MG63 (cell line): ENCODE data around the gene CMTM8. TPM values are rescaled to one million over a fixed set of nuclear protein-coding genes. Genes with fewer than 3 reads are reported as not detected.

ENCODE experiments used
- DNase-seq: peaks from one replicate; pipeline ENCODE4 v3.0.0-alpha.2; 2020
- H3K27me3 ChIP-seq: fragments of 250-450 bp; sonication (Bioruptor Pico); 2 replicates; pipeline ENCODE4 v1.5.1; 2020; ENCODE audit warnings: mild to moderate bottlenecking, moderate library complexity
- H3K36me3 ChIP-seq: fragments of 250-450 bp; sonication (Bioruptor Pico); 2 replicates; pipeline ENCODE4 v1.5.1; 2020; ENCODE audit warnings: mild to moderate bottlenecking, moderate library complexity
- H3K4me3 ChIP-seq: fragments of 250-450 bp; sonication (Bioruptor Pico); 2 replicates; pipeline ENCODE4 v1.5.1; 2020; ENCODE audit warnings: mild to moderate bottlenecking, moderate library complexity
- H3K9me3 ChIP-seq: fragments of 250-450 bp; sonication (Bioruptor Pico); 2 replicates; pipeline ENCODE4 v1.5.1; 2020; ENCODE audit warnings: mild to moderate bottlenecking, moderate library complexity
- total RNA-seq: library from RNA; depleted of rRNA; stranded (reverse); fragments of >200 nt; shearing (Covaris generic); gene quantifications from 2 replicates; pipeline ENCODE4 v1.2.3, GENCODE V29; 2014; ENCODE audit warnings: low replicate concordance

The CMTM8 gene
- total RNA-seq, 1 experiment from 2014 or later, result not detected

DNA sequence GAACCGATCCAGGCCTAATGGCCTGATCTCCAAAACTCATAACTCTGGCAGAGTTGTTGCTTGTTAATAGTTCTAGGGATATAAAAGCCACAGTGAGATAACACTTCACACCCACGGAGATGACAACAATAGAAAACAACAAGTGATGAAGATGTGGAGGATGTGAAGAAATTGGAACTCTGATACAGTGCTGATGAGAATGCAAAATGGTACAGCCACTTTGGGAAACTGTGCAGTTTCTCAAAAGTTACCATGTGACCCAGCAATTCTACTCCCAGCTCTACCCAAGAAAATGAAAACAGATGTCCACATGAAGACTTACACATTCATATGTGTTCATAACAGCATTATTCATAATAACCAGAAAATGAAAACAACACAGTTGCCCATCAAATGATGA, 157.0 kb downstream of the CMTM8 start:
- H3K27me3 ChIP-seq, result no peaks in the 10 kb centered on the region
- no peaks in the 10 kb centered on the region for H3K36me3 ChIP-seq
- no peaks in the 10 kb centered on the region for H3K9me3 ChIP-seq
- H3K4me3 ChIP-seq, result no peak overlapping the region
- DNase-seq, result no peak

DNA sequence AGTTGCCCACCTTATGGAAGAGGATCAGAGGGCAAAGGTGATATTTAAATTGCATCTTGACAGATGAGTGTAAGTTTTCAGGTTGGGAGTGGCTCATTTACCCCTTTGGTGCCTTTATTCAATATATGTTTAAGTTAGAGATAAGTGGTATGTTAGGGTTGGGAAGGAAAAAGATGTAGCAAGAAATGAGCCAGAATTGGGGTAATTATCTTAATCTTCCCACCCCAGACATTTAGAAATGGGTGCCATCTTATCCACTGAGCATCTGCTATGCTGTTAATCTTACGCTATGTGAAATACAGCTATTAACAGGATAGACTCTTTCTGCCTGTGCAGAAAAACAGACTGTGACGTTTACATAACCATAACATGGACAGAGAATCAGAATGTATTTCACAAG, 159.5 kb downstream of the CMTM8 start:
- no peaks in the 10 kb centered on the region for H3K36me3 ChIP-seq
- no peak for DNase-seq
- H3K27me3 ChIP-seq, result no peaks in the 10 kb centered on the region
- H3K4me3 ChIP-seq, result no peak overlapping the region
- H3K9me3 ChIP-seq, result no peaks in the 10 kb centered on the region

DNA sequence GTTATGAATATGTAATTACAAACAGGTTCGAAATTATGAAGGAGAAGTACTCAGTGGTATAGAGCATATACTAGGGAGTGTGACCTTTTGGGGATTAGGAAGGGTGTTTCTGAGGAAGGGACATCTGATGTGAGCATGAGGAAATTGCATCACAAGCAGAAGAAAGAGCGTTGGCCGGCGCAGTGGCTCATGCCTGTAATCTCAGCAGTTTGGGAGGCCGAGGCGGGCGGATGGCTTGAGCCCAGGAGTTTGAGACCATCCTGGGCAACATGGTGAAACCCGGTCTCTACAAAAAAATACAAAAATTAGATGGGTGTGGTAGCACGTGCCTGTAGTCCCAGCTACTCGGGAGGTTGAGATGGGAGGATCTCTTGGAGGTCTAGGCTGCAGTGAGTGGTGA, 160.1 kb downstream of the CMTM8 start:
- no peak for DNase-seq
- no peaks in the 10 kb centered on the region for H3K27me3 ChIP-seq

DNA sequence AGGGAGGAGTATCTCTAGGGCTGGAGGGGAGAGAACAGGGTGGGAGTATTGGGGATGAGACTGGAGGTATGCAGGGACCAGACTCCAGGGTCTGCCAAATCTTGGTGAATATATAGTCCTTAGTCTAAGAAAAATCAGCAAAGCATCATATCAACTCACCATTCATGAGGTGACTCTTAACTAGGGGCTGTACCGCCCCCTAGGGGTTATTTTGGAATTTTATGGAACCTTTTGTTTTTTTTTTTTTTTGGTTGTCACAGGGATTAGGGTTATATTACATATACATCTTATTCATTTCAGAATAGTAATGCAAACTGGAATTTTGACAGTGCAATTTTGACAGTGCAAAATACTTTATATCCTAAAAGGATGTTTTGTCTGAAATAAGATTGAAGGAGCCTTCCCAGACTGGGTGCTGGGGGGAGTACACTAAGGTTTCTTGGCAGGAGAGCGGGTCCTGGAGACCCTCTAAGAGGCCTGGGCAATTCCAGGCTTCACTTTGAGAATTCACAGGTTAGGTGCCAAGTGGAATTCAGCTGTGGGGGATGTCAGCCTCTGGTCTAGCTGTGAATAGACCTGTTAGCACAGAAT, 160.6 kb downstream of the CMTM8 start:
- Histone ChIP-seq H3K4me3 (no peak overlapping the region), H3K9me3 (no peaks in the 10 kb centered on the region), H3K27me3 (no peaks in the 10 kb centered on the region), H3K36me3 (no peaks in the 10 kb centered on the region)
- DNase-seq, result no peak

More for the DNA sequence above, 160.1 kb downstream of the CMTM8 start:
- Histone ChIP-seq H3K9me3 (no peaks in the 10 kb centered on the region), H3K36me3 (no peaks in the 10 kb centered on the region), H3K4me3 (no peak overlapping the region)

DNA sequence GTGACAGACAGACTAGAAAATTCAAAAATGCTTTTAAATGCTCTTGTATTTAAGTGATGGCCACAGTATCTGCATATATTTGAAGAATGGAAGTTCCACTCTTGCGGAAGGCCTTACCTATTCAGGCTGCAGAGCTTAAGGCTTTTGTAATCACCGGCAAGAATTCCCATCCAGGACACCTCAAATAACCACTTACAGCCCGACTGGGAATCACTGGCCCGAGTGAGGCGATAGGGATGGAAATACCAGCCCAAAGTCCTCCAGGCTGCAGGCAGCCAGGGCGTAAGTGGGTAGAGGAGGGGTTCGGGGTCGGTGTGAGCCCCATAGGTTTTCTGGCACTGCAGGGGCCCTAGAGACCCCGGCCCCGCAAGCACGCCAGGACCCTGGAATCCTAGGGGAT, 162.6 kb downstream of the CMTM8 start:
- DNase-seq, result no peak
- Histone ChIP-seq H3K9me3 (no peaks in the 10 kb centered on the region), H3K36me3 (no peaks in the 10 kb centered on the region), H3K27me3 (no peaks in the 10 kb centered on the region), H3K4me3 (peak overlapping the region; percentile 38)

DNA sequence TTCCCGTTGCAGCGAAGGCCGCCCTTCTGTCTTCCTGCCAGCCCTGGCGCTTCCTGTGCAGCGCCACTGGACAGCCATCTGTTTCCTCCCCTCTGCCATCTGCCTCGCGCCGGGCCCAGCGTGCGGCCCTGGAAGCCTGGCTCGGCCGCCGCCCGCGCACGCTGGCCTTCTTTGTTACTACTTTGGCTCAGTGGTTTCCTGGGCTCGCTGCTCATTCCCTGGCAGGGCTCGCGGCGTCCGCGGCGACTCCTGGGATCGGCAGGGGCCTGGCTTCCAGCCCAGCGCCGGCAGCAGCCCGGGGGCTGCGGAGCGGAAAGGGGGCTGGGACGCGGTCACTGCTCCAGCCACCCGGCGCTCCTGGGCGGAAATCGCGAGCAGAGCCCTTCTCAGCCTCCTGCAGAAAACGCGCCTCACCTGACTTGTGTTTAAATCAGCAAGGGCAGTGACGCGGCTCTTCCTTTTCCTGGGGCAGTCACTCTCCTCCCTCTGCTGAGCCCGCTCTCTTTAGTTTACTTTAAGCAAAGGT, 163.1 kb downstream of the CMTM8 start:
- H3K36me3 ChIP-seq, result no peaks in the 10 kb centered on the region
- H3K27me3 ChIP-seq, result no peaks in the 10 kb centered on the region
- no peaks in the 10 kb centered on the region for H3K9me3 ChIP-seq
- peak; percentile 80 for DNase-seq
- peak overlapping the region; percentile 38 for H3K4me3 ChIP-seq

DNA sequence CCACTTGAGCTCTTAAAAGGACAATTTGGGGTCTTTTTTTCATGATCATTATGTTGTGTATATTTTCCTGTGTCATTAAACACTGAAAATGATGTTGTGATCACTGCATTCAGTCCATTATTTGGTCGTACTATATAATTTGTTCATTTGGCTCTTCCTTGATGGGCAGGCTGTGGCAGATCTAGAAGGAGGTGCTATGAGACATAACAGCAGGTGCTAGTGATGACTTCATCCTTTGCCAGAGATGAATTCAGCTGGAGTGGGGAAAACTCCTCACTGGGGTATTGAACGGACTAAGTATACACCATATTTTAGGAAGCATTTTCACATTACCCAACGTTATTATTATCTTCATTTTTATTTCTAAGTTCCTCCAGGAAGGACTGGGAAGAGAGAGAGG, 165.2 kb downstream of the CMTM8 start:
- DNase-seq, result no peak
- Histone ChIP-seq H3K27me3 (no peaks in the 10 kb centered on the region), H3K36me3 (no peaks in the 10 kb centered on the region), H3K4me3 (no peak overlapping the region), H3K9me3 (no peaks in the 10 kb centered on the region)

DNA sequence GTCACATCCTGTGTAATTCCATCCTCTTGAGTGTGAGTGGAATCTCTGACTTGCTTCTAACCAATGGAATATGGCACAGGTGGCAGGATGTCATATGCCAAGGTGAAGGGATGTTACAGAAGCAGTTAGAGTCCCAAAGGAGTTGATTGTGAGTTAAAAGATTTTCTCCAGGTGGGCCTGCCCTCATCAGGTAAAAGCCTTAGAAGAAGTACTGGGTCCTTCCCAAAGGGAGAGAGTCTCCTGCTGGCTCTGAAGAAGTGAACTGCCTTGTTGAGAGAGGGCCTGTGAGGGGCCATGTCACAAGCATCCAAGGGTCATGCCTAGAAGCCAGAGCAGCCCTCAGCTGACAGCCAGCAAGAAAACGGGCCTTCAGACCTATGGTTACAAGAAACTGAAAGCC, 166.2 kb downstream of the CMTM8 start:
- no peak overlapping the region for H3K4me3 ChIP-seq
- H3K36me3 ChIP-seq, result no peaks in the 10 kb centered on the region
- no peaks in the 10 kb centered on the region for H3K27me3 ChIP-seq
- no peak for DNase-seq
- H3K9me3 ChIP-seq, result no peaks in the 10 kb centered on the region

DNA sequence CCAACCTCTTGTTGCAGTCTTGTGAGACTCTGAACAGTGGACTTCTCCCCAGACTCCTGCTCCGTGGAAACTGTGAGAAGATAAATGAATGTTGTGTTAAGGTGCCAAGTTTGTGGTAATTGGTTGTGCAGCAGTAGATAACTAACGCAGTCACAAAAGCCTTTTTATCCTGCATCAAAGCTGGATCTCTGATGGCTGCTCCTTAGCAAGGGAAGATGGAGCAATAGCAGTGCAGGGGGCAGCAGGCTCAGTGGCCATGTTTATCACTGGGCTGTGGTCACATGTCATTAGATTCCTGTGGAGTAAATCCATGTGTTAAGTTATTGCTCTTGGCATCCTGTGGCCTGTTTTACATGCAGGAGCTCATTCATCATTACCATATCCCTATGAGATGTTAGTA, 166.7 kb downstream of the CMTM8 start:
- no peak overlapping the region for H3K4me3 ChIP-seq
- no peak for DNase-seq
- H3K36me3 ChIP-seq, result no peaks in the 10 kb centered on the region

DNA sequence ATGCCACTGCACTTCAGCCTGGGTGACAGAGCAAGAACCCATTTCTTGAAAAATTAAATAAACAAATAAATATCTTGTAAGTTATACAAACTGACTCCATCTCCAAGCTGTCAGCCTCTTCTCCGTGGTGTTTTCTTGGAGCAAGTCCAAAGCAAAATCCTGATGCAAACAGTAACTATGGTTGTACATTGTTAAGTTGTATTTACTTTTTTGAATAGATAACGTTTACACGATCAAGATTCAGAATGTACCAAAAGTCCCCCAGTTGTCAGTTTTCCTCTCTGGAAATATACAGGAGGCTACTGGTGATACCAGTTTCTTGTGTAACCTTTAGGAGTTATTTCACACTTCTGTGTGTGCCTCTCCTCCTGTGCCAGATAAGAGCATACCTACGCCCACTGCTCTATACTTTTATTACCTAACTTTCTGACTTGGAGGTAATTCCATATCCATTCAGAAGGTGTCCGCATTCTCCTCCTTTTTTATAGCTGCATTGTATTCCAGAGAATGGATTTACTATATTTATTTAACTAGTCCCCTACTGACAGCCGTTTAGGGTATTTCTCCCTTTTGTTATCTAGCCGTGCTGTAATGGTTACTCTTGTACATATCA, 167.3 kb downstream of the CMTM8 start:
- no peak for DNase-seq
- Histone ChIP-seq H3K9me3 (no peaks in the 10 kb centered on the region), H3K27me3 (no peaks in the 10 kb centered on the region), H3K4me3 (no peak overlapping the region), H3K36me3 (no peaks in the 10 kb centered on the region)

More for the DNA sequence above, 166.7 kb downstream of the CMTM8 start:
- no peaks in the 10 kb centered on the region for H3K27me3 ChIP-seq
- H3K9me3 ChIP-seq, result no peaks in the 10 kb centered on the region

DNA sequence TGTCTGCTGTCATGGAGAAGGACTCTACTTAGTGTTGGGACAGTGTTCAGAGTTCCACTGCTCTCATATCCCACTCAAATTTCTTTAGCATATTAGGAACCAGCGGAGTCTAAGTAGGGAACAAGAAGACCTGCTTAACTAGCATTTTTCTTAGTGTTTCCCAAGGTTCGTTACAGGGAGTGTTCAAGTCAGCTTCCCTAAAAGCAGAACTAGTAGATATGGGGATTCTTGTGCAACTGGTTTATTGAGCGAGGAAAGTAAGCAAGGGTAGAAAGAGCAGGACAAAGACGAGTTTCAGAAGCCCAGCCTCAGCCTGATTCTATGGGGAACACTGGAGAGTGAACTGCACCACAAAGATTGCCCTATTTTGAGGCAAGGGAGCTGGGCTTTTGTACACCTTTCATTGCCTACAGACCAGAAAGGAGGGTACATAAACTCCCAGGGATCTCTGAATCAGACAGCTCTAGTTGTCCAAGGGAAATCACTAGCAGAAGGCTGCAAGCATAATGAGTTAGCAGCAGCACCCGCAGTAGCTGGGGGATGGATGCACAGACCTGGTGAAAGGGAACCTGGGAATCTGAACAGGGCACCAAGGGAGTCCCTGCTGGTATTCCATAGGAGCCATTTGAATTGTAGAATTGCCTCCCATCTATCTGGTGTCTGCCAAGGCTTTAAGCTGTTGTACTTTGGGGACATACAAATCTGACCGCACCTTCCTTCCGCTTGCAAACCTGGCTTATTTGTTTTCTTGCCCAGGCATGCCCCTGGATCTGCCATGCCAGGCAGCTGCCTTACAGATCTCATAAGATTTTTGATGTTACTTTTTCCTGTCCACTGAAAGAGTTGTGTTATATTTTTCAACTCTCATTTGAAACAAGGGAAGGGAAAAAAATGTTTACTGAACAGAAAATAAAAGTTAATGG, 168.3 kb downstream of the CMTM8 start:
- H3K9me3 ChIP-seq, result no peaks in the 10 kb centered on the region

DNA sequence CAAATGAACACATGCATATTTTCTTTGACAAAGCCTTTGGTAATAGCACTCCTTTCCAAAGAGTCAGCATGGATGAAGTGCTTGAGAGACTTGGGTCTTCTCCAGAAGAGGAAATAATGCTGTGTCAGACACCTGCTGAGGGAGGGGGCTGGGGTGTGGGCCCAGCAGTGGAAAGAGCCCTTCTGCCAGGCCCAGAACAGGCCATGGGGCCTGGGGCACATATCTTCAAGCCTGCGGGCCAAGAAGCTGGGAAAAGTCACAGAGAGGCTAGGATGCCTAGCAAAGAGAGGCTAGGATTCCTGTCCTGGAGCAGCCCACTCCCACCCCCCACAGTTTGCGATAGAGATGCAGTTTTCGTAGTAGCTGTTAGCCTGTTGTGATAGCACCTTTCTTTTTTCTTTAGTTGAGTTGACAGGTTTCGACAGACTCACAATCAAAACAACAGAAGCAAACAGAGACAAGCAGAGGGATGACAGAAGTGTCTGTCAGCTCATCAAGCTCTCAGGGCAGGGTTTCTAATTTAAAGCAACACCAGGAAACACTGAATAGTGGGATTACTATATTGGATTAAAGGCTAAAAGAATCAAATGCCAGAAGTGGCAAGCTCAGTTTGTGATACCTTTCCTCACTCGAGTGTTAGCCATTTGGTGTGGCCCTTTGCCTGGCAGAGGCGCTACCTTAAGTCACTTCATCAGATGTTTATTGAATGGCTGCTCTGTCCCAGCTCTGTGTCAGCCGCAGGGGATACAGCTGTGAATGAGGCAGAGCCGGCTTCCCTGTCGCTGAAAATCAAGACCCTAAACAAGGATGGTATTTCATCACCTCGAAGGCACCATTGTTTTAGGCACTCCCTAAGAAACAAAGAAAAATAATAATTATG, 172.1 kb downstream of the CMTM8 start:
- DNase-seq, result no peak
- H3K36me3 ChIP-seq, result no peaks in the 10 kb centered on the region

More for the DNA sequence above, 168.3 kb downstream of the CMTM8 start:
- no peak overlapping the region for H3K4me3 ChIP-seq
- no peaks in the 10 kb centered on the region for H3K27me3 ChIP-seq
- DNase-seq, result no peak
- H3K36me3 ChIP-seq, result no peaks in the 10 kb centered on the region

DNA sequence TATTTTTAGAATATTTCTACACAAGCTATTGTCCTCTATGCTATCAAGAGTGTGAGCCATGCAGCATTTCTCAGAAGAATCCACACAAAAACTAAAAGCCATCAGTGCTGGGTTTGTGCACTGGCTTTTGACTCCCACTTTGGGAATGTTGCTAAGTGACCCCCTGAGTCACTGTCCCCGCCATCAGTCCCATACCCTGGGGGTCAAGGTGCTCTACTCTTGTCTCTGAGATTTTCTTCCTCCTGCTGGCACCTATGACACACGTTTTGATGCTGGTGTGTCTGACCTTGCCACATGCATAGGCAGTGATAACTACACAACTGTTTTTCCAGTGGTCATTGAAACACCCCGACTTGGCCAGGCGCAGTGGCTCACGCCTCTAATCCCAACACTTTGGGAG, 173.0 kb downstream of the CMTM8 start:
- no peak for DNase-seq
- H3K9me3 ChIP-seq, result no peaks in the 10 kb centered on the region
- no peaks in the 10 kb centered on the region for H3K36me3 ChIP-seq
- H3K4me3 ChIP-seq, result no peak overlapping the region
- no peaks in the 10 kb centered on the region for H3K27me3 ChIP-seq

More for the DNA sequence above, 172.1 kb downstream of the CMTM8 start:
- Histone ChIP-seq H3K9me3 (no peaks in the 10 kb centered on the region), H3K4me3 (no peak overlapping the region), H3K27me3 (no peaks in the 10 kb centered on the region)

DNA sequence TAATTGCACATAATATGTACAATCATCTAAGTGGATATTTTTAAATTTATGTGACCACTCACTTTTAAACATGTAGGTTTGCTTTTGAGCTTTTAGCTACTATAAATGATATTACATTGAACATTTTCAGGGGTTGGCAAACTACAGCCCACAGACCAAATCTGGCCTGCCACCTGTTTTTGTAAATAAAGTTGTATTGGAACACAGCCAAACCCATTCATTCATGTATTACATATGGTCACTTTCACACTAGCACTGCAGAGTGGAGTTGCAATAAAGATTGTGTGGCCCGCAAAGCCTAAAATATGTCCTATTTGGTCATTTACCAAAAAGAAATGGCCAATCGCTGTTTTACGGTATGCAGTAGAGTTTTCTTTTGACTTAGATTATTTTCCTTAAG, 174.4 kb downstream of the CMTM8 start:
- Histone ChIP-seq H3K36me3 (no peaks in the 10 kb centered on the region), H3K9me3 (no peaks in the 10 kb centered on the region), H3K4me3 (no peak overlapping the region), H3K27me3 (no peaks in the 10 kb centered on the region)
- no peak for DNase-seq

DNA sequence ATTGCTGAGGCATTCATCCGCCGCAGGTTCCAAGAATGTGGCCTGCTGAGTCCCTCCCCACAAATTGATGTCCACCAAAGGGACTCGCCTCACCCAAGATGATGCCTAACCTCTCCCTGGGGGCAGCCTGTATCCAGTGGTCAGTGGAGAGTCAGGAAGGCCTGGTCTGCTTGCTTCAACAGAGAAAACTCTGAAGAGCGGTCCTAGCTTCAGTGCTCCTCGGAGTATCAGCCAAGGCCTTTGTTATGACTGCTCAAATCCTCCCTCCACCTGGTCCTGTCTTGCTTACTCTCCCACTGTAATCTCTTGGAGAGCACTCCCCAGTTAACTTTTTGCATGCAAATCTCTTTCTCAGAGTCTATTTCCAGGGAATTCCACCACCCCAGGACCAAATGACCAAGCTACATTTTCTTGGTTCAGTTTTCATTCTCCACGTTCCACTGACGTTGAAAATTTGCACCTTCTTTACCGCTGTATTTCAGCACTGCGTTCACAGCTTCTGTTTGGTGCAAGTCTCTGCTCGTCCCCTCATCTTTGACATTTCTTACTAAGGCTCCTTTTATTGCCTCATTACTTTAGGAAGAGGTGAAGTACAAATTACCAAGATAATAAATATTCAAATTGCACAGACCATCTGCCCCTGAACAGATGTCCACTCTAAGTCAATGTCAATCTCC, 175.5 kb downstream of the CMTM8 start:
- Histone ChIP-seq H3K36me3 (no peaks in the 10 kb centered on the region), H3K9me3 (peaks cover 2% of the 10 kb centered on the region; the same call in 1 of the 2 replicates), H3K27me3 (no peaks in the 10 kb centered on the region), H3K4me3 (no peak overlapping the region)
- no peak for DNase-seq
